ENCODE measurements around the gene DEAF1.

DEAF1 gene

DNA sequence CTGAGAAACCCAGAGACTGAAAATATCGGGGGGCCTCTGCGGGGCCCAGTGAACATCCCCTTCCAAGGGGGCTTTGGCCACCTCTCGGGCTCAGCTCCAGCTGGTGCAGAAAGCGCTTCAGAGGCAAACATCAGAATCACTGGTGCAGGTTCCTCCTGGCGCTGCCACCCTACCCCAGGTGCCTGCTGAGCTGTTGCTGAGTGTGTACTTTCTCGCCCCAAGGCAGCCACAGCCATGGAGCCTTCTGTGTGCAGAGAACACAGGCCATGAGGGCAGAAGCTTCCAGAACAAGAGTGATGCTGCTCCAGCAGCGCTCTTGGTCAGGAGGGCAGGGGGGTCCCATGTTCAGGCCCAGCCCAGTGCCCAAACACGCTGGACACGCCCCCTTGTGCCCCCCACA lies 51.7 kb downstream of the DEAF1 start:
- no peak for DNase-seq (ENCODE audit: low spot score)

GRCh38 chr11:641806-642370 lies 53.1 kb downstream of the DEAF1 start:
- no peak for DNase-seq (ENCODE audit: low spot score)

GRCh38 chr11:640021-640706 lies 54.9 kb downstream of the DEAF1 start:
- DNase-seq (ENCODE audit: low spot score) = no peak

DNA sequence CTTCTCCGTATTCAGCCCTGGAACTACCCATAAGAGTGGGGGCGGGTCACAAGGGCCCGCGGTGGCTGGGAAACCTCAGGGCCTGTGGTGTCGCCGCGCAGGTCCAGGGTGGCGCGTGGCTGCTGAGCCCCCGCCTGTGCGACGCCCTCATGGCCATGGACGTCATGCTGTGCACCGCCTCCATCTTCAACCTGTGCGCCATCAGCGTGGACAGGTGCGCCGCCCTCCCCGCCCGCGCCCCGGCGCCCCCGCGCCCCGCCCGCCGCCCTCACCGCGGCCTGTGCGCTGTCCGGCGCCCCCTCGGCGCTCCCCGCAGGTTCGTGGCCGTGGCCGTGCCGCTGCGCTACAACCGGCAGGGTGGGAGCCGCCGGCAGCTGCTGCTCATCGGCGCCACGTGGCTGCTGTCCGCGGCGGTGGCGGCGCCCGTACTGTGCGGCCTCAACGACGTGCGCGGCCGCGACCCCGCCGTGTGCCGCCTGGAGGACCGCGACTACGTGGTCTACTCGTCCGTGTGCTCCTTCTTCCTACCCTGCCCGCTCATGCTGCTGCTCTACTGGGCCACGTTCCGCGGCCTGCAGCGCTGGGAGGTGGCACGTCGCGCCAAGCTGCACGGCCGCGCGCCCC lies 55.6 kb downstream of the DEAF1 start:
- DNase-seq (ENCODE audit: low spot score) = no peak

GRCh38 chr11:638631-639331 lies 56.2 kb downstream of the DEAF1 start:
- DNase-seq (ENCODE audit: low spot score) = no peak

GRCh38 chr11:637593-638521 lies 57.2 kb downstream of the DEAF1 start:
- DNase-seq (ENCODE audit: low spot score) = no peak

GRCh38 chr11:637333-637592 lies 57.8 kb downstream of the DEAF1 start:
- no peak for DNase-seq (ENCODE audit: low spot score)

DNA sequence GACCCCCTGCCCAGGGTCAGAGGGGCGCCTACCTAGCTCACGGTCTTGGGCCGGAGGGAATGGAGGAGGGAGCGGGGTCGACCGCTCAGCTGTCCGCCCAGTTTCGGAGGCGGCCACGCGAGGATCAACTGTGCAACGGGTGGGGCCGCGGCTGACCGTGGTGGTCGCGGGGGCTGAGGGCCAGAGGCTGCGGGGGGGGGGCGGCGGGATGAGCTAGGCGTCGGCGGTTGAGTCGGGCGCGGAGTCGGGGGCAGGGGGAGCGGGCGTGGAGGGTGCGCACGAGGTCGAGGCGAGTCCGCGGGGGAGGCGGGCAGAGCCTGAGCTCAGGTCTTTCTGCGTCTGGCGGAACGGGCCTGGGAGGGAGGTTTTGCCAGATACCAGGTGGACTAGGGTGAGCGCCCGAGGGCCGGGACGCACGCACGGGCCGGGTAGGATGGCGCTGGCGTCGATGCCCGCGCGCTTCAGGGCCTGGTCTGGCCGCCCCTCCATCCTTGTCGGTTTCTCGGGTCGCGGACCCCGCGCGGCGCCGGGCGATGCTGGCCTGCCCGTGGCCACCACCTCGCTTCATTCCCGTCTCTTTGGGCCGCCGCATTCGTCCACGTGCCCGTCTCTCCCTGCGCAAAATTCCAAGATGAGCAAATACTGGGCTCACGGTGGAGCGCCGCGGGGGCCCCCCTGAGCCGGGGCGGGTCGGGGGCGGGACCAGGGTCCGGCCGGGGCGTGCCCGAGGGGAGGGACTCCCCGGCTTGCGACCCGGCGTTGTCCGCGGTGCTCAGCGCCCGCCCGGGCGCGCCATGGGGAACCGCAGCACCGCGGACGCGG lies 58.3 kb downstream of the DEAF1 start, which contains the start of gene DRD4:
Gene DRD4, plus strand, starts transcription at position 759 of the 822 bp plus-strand sequence. Its CDS starts 36 bp downstream, at position 795.
- DNase-seq (ENCODE audit: low spot score) = no peak

DNA sequence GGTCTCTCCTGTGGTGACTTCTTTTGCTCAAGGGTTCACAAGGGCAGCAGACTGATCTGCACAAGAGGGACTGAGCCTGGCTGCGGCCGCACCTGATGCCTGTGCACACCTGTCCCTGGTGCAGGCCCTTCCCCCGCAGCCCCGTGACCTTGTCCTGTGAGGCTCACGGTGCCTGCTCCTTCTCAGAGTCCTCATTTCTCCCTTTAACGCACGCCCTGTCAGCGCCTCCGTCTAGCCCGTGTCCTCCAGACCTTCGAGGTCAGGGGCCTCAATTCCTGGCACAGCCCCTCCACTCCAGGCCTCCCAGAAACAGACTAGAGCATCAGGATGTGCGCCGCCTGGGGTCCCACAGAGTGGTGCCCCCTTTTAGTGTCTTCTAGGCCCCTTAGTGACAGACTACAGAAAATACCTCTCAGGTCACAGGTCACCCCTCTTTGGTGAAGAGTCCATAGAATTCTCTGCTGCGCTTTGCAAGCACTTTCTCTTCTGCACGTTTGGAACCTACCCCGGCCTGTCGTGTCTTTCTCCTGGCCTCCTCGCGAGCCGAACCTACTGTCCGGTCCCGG lies 59.0 kb downstream of the DEAF1 start:
- no peak for DNase-seq (ENCODE audit: low spot score)

- DNase-seq (ENCODE audit: low spot score) = no peak
Measured at GRCh38 chr11:630871-631270, 64.2 kb downstream of the DEAF1 start.

DNA sequence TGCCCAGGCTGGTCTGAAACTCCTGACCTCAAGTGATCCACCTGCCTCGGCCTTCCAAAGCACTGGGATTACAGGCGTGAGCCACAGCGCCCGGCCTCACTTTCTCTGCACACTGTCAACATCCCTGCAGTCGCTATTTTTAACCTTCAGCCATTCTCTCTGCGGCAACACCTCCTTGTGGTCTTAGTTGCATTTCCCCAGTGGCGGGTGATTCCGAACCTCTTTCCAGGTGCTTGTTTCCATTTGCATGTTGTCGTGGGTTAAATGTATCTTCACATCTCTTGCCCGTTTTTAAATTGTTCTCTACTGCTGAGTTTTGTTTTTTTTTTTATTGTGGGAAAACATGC lies 65.8 kb downstream of the DEAF1 start:
- no peak for DNase-seq (ENCODE audit: low spot score)

GRCh38 chr11:628056-628455 lies 67.0 kb downstream of the DEAF1 start:
- no peak for DNase-seq (ENCODE audit: low spot score)

- DNase-seq (ENCODE audit: low spot score) = no peak
Measured at GRCh38 chr11:627308-627576, 67.8 kb downstream of the DEAF1 start.

DNA sequence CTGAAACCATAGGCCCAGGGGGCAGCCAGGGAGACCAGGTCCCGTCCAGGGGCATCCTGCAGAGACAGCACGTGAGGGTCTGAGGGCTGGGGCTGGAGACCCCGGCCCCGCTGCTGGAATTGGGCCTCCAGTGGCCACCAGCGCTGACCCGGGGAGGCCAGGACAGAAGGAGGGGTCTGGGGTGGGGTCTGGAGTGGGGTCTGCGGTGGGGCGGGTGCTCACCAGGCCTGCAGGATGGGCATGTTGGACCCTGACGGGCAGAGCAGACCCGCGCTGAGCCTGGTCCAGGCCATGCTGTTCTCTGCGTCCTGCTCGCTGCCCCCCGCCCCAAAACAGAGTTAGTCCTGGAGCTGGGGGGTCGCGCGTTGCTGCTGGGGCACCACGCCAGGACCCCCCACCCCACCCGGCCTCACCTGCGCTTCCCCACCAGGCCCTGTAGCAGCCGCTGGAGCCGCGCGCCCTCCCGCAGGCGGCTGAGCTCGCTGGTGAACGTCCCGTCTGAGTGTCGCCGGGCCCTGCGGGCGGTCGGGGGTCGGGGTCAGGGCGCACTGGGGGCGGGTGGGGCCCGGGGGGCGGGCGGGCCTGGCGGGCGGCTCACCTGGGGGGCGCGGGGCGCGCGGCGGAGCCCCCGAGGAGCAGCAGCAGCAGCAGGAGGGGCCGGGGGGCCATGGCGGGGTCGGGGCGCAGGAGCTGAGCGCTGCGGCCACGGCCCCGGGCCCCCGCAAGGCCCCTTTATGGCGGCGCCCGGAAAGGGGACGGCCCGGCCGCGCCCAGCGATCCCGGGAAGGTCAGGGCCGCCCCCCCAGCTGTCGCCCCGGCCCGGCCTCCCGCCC lies 68.3 kb downstream of the DEAF1 start, which contains the start of gene SCT:
Gene SCT, minus strand, starts transcription at position 707 of the 833 bp plus-strand sequence. Its CDS starts 38 bp downstream, at position 669.
- no peak for DNase-seq (ENCODE audit: low spot score)

DNA sequence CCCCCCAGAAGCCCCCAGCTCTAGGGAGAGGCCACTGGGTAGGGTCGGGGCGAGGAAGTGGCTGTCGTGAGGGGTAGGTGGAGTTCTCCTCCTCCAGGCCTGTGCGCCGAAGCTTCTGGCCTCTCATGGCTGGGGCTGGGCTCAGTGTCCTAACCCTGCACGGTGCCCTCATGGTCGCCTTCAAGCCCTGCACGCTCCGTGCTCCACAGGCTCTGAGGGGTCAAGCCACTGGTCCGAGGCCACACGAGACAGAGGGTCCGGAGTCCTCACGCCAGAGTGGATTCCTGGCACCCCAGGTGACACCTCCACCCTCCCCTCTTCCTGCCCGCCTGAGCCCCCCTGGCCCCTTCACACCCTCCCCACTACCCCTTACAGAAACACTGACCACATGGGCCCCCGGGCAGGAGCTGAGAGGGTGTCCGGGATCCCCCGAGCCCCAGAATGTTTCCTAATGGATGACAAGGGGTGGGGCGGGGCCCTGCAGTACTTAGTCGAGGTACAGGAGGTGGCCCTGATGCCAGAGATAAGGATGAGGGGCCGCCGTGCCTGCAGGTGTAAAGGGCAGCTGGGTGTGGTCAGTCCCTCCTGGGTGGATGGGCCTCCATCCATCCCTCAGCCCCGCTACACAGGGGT lies 69.3 kb downstream of the DEAF1 start:
- no peak for DNase-seq (ENCODE audit: low spot score)

DNA sequence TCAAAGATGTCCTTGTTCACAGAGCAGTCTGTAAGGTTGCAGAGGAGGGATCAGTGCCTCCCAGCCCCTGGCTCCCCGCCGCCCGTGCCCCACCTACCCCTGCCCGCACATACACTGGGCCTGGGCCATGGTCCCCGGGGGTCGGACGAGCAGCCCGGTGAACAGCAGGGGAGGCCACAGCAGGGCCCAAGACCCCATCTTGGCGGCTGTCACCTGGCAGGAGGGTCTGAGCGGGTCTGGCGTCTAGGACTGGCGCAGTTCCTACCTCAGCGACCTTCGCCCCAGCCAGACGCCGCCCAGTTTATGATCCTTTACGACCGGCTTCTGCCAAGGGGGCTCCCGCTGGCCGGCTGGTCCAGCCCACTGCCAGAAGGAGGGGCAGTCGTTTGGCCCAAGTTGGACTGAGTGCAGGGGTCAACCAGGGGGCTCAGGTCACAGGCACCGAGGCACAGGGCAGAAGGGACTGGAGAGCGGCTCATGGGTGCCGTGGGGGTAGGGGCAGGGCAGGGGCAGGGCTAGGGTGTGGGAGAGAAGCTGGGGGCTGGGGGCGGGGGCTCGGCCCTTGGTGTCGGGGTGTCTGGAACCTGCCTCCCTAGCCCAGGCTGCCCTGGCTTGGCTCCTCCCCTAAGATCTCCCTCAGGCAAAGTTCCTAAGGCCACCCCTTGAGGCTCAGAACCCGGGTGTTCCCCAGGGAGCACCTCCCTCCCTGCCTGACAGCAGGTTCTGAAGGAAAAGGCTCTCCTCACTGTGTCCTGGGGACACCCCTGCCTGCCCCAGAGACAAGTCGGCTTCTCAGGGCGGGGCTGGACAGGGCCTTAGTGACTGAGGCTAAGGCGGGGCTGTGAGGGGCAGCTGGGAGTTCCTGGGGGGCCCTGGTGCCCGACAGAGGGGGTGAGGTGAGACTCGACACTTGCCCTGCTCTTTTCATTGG lies 70.1 kb downstream of the DEAF1 start, which contains the start of gene CDHR5:
Gene CDHR5, minus strand, starts transcription at position 251 of the 931 bp plus-strand sequence. Its CDS starts 53 bp downstream, at position 198.
- no peak for DNase-seq (ENCODE audit: low spot score)

- DNase-seq (ENCODE audit: low spot score) = no peak
Measured at GRCh38 chr11:623999-624704, 70.9 kb downstream of the DEAF1 start.

All from kidney capillary endothelial cell (primary cell).